ENCODE results near the gene CYTH1. TPM values are rescaled to one million over a fixed set of nuclear protein-coding genes. Genes with fewer than 3 reads are reported as not detected.

The CYTH1 gene
- total RNA-seq, 1 experiment from 2014 or later, result 40.3 TPM

DNA sequence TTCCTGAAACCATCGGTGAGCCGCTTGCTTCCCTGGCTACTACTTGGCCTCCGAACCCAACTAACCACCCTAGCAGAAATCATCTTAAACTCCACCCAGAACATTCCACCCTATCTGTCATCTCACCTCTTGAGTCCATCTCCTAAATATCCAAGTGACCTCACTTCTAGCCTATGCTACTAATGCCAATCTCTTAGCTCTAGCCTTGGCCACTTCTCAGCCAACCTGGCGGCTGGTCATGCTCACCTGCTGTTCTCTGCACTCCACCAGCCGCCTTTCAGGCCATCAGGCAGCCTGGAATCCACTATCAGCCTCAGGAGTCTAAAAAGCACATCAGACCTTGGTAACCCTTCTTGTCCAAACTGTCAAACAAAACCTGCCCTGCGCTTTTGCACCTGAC, 11.9 kb upstream of the CYTH1 start:
- POLR2A ChIA-PET (ENCODE audit: unreplicated experiment), result interaction anchor here (0.6 kb wide), 1 partner anchor 58 kb away, joined by 4 read pairs; no protein-coding TSS in a partner anchor
- no peaks in the 10 kb centered on the region for H3K36me3 ChIP-seq (ENCODE audit: low read depth)
- BruUV-seq (replicated peaks), result no TSS peak
- H3K27me3 ChIP-seq (ENCODE audit: insufficient read depth, low read depth), result no peaks in the 10 kb centered on the region
- DNase-seq, result no peak
- H3K79me2 ChIP-seq (ENCODE audit: low read depth), result no peaks in the 10 kb centered on the region
- H4K20me1 ChIP-seq (ENCODE audit: insufficient read depth), result no peaks in the 10 kb centered on the region; the same call in 1 of the 2 replicates
- no peaks in the 10 kb centered on the region for H3K4me1 ChIP-seq (replicated peaks; ENCODE audit: insufficient read depth)
- no peaks in the 10 kb centered on the region for H3F3A ChIP-seq (ENCODE audit: insufficient read depth, low read depth)
- TF ChIP-seq, protein P1, sequence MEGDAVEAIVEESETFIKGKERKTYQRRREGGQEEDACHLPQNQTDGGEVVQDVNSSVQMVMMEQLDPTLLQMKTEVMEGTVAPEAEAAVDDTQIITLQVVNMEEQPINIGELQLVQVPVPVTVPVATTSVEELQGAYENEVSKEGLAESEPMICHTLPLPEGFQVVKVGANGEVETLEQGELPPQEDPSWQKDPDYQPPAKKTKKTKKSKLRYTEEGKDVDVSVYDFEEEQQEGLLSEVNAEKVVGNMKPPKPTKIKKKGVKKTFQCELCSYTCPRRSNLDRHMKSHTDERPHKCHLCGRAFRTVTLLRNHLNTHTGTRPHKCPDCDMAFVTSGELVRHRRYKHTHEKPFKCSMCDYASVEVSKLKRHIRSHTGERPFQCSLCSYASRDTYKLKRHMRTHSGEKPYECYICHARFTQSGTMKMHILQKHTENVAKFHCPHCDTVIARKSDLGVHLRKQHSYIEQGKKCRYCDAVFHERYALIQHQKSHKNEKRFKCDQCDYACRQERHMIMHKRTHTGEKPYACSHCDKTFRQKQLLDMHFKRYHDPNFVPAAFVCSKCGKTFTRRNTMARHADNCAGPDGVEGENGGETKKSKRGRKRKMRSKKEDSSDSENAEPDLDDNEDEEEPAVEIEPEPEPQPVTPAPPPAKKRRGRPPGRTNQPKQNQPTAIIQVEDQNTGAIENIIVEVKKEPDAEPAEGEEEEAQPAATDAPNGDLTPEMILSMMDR (conservative IDR thresholded peaks at IDR 0.05), result no peak
- TF ChIP-seq EZH2 (IDR thresholded peaks at IDR 0.05; ENCODE audit: low read depth), result no peak
- H3K4me3 ChIP-seq, result no peak overlapping the region
- CTCF ChIA-PET, result no interaction called here
- no peak overlapping the region for H3K4me2 ChIP-seq
- intact Hi-C loops (cut with micrococcal nuclease; ENCODE audit: unreplicated experiment), result no loop called here
- no peaks in the 10 kb centered on the region for H3K9me2 ChIP-seq (ENCODE audit: insufficient read depth)
- no peak overlapping the region for H2AFZ ChIP-seq
- H3K9me3 ChIP-seq (ENCODE audit: insufficient read depth, low read depth), result no peaks in the 10 kb centered on the region
- no peak overlapping the region for H3K27ac ChIP-seq

DNA sequence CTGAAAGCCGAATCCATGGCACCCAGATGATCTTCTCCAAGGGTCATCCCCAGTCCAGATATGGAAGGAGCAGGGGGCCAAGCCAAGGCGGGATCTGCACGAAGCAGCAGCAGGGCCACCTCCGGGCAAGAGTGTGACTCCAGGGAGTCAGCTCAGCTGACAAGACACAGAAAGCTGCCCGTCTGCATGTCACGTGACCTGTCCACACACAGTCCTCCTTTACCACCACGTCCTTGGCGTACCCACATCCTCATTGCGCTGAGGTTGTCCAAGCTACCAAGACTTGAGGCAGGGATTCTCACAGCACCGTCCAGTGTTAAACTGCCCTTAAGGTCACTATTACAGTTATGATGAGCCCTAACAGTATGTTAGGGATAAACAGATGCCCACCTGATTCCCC, 11.3 kb upstream of the CYTH1 start:
- no TSS peak for BruUV-seq (replicated peaks)
- intact Hi-C loops (cut with micrococcal nuclease; ENCODE audit: unreplicated experiment), result no loop called here
- Histone ChIP-seq H2AFZ (no peak overlapping the region), H3K4me3 (no peak overlapping the region), H3K79me2 (ENCODE audit: low read depth) (no peaks in the 10 kb centered on the region), H3K36me3 (ENCODE audit: low read depth) (no peaks in the 10 kb centered on the region), H3K4me1 (replicated peaks; ENCODE audit: insufficient read depth) (no peaks in the 10 kb centered on the region), H3K27me3 (ENCODE audit: insufficient read depth, low read depth) (no peaks in the 10 kb centered on the region), H3K9me3 (ENCODE audit: insufficient read depth, low read depth) (no peaks in the 10 kb centered on the region), H3F3A (ENCODE audit: insufficient read depth, low read depth) (no peaks in the 10 kb centered on the region), H3K4me2 (no peak overlapping the region), H3K9me2 (ENCODE audit: insufficient read depth) (no peaks in the 10 kb centered on the region), H4K20me1 (ENCODE audit: insufficient read depth) (no peaks in the 10 kb centered on the region; the same call in 1 of the 2 replicates), H3K27ac (no peak overlapping the region)
- CTCF ChIA-PET, result no interaction called here
- no peak for TF ChIP-seq EZH2 (IDR thresholded peaks at IDR 0.05; ENCODE audit: low read depth)
- TF ChIP-seq, protein P1 (conservative IDR thresholded peaks at IDR 0.05), result no peak
- POLR2A ChIA-PET (ENCODE audit: unreplicated experiment), result interaction anchor here (0.6 kb wide), 1 partner anchor 58 kb away, joined by 4 read pairs; no protein-coding TSS in a partner anchor
- DNase-seq, result no peak

DNA sequence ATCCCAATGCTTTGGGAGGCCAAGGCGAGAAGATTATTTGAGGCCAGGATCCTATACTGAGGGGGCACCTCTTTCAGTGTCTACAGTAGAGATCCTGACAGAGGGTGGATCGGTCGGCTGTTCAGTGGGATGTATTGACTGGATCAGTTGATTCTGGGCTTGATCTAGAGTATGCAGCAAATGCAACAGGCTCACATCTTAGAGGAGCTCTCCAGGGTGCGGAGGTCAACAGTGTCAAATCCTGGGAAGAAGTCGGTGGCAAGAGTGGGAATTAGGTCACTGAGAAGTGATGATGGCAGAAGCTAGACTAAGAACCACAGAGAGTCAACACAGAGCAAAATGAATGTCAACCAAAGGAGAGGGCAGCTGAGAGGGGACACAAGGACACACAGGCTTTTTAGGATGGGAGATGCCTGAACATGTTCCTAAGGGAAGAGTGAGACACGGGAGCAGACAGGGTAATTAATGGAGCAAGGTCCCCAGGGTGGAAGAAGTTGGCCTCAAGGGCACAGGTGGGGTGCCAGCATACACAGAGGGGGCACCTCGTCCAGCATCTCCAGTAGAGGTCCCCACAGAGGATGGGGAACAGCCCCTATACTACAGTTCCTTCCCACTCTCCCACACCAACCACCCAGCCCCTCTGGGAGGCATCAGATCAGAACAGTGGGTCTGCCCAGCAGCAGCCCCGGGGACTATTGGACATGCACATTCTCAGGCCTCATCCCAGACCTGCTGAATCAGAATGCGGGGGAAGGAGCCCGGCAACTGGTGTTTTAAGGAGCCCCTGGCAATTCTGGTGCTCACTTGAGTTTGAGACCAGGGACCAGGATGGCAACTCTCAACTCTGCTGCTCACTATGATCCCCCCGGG, 10.0 kb upstream of the CYTH1 start:
- POLR2A ChIA-PET (ENCODE audit: unreplicated experiment), result no interaction called here

More for the DNA sequence above, 10.0 kb upstream of the CYTH1 start:
- Histone ChIP-seq H3K9me3 (ENCODE audit: insufficient read depth, low read depth) (no peaks in the 10 kb centered on the region), H3K4me3 (no peak overlapping the region), H3K36me3 (ENCODE audit: low read depth) (no peaks in the 10 kb centered on the region), H2AFZ (no peak overlapping the region), H4K20me1 (ENCODE audit: insufficient read depth) (no peaks in the 10 kb centered on the region; the same call in 1 of the 2 replicates), H3K4me2 (no peak overlapping the region), H3K4me1 (replicated peaks; ENCODE audit: insufficient read depth) (no peaks in the 10 kb centered on the region), H3K27ac (no peak overlapping the region), H3K27me3 (ENCODE audit: insufficient read depth, low read depth) (no peaks in the 10 kb centered on the region), H3K9me2 (ENCODE audit: insufficient read depth) (no peaks in the 10 kb centered on the region), H3F3A (ENCODE audit: insufficient read depth, low read depth) (no peaks in the 10 kb centered on the region), H3K79me2 (ENCODE audit: low read depth) (no peaks in the 10 kb centered on the region)
- TF ChIP-seq, protein P1 (conservative IDR thresholded peaks at IDR 0.05), result no peak
- TF ChIP-seq EZH2 (IDR thresholded peaks at IDR 0.05; ENCODE audit: low read depth), result no peak
- intact Hi-C loops (cut with micrococcal nuclease; ENCODE audit: unreplicated experiment), result no loop called here
- BruUV-seq (replicated peaks), result no TSS peak
- CTCF ChIA-PET, result no interaction called here
- no peak for DNase-seq
